Left renal cortex interstitium (tissue), 4 donors: ENCODE measurements around the gene SPDYA. TPM values are rescaled to one million over a fixed set of nuclear protein-coding genes. Genes with fewer than 3 reads are reported as not detected.

Experiments used
- DNase-seq, 4 donors: peaks; one replicate each; pipeline ENCODE4 v3.0.0-alpha.2; 2013; ENCODE audit warnings: low read depth in 4 of 4, low spot score in 2 of 4, missing footprints in 1 of 4
- polyA plus RNA-seq, 4 donors: library from polyadenylated mRNA; unstranded; fragments of 120-200 nt; gene quantifications; one replicate each; pipeline ENCODE4 v1.2.1, GENCODE V29; 2013; ENCODE audit not compliant: insufficient read length in 4 of 4

Gene SPDYA
- polyA plus RNA-seq, 4 donors = 0.56 to 5.0 (median 2.3) TPM

DNA sequence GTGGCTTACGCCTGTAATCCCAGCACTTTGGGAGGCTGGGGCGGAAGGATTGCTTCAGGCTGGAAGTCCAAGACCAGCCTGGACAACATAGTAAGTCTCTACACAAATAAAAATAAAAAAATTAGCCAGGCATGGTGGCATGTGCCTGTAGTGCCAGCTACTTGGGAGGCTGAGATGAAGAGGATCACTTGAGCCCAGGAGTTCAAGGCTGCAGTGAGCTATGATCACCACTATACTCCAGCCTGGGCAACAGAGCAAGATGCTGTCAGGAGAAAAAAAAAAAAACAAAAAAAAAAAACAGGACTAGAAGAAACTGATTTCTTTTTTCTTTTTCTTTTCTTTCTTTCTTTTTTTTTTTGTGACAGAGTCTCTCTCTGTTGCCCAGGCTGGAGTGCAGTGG lies 13.6 kb downstream of the SPDYA start:
- DNase-seq = no peak

DNA sequence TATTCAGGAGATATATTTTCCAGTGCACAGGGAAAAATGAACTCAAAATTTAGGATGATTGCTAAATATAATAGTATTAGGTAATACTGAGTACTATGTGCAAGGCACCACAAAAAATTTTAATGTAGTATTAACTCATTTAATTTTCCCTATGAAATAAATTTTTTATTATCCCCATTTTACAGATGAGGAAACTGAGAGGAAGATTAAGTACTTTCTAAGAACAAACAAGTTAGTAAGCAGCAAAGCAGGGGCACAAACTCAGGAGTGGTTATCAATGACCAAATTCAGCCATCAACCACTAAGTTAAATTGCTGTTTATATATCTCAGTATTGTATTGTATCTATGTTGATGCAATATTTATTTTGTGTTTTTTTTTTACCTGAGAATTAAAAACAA lies 14.2 kb downstream of the SPDYA start:
- no peak for DNase-seq

DNA sequence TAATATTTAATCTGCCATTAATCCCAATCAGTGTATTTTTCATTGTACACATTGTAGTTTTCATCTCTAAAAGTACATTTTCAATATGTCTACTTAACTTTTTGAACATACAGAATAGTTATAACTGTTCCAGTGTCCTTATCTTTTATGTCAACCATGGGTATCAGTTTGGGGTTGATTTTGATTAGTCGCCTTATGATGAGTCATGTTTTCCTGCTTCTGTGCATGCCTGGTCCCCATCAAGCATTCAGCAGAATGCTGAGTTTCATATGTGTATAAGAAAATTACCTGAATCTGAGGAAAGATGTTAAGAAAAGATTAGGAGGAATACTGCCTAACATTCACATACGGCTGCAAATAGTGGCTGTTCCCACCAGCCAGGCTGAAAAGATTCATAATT lies 17.7 kb downstream of the SPDYA start:
- no peak for DNase-seq

DNA sequence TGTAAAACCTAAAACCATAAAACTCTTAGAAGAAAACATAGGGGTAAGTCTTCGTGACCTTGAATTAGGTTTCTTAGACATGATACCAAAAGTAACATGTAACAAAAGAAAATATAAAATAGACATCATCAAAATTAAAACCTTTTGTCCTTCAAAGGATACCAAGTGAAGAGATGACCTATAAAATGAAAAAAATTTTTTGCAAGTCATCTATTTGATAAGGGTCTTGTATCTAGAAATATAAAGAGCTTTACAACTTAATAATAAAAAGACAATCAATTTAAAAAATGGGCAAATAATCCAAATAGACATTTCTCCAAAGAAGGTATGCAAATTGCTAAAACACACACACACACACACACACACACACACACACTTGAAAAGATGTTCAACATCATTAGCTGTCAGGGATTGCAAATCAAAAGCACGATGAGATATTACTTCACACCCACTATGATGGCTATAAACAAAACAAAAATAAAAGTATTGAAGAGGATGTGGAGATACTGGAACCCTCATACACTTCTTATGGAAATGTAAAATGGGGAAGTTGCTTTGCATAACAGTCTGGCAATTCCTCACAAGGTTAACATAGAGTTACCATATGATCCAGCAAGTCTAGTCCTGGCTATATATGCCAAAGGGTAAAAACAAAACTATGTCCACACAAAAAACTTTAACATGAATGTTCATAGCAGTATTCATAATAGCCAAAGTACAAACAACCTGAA lies 23.3 kb downstream of the SPDYA start:
- no peak for DNase-seq

DNA sequence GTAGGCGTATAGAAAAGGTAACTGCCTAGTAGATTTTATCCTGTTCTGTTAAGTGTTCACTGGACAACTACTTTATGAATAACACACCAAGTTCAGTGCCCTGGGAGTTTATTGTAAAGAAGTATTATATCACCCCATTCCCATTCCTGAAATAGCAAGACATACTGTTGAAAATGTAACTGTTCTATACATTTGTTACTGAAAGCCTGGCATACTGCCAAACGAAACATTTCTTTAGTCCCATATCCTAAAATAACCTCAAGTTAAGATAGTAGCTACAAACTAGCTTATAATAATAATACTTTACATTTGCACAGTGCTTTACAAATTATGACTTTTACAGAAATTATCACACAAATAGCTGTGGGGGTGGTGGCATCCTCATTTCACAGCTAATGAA lies 25.1 kb downstream of the SPDYA start:
- DNase-seq = no peak

DNA sequence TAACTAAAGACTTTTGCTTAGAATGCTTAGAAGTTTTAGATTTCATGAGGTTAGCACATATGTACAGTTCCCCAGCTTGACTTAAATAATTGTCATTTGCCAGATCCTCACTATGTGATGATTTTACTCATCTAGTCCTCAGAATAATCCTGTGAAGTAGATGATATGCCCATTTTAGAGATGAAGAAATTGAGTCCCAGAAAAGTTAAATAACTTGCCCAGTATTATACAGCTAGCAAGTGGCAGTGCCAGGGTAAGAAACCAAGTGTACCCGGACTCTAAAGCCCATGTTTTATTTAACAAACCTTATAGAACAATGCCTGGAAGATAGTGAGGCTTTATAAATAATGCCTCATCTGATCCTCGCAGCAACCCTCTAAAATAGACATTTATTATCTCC lies 28.3 kb downstream of the SPDYA start:
- DNase-seq = no peak

DNA sequence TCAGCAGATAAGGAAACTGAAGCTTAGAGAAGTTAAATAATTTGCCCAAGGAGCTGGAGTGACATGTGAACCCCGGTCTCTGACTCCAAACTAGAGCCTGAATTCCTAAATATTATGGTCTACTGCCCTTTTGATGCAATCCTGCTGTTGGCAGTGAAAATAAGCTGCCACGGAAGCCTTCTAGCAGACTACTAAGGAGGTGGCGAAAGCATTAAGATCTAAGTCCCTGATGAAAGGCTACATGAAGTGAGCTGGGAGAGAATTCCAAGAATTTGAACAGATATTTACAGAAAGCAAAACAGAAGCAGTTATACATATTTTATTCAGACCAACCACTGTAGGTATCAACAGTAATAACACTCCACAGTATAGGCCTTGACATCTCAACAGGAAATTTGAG lies 31.4 kb downstream of the SPDYA start:
- no peak for DNase-seq

DNA sequence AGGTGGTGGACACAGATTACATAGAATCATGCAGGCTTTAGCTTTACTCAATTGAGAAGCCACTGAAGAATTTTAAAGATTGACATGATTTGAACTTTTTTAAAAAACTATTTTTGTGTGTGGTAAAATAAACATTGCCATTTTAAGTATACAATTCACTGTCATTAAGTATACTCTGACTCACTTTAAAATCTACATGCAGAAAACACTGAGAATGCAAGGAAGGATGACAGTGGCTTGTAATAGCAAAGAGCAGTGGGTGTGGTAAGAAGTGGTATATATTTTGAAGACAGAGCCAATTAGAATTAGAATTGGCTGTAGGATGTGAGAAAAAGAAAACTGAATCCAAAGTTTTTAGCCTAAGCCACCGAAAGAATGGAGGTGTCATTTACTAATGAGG lies 44.6 kb downstream of the SPDYA start:
- no peak for DNase-seq

DNA sequence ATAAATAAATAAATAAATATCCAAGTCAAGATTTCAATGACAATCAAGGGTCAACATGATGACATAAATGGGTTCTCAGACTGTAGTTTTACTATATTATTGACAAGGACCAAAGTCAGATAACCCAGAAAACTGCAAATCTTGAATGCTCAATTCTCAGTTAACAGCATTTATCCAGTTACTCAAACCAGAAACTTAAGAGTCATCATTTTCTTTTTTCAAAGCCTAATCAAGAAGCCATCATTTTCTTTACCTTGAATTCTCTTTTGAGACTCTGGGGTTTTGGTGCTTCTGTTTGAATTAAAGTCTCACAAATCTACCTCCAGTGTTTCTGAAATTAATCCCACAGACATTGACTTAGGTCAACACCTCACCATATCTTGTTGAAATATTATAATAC lies 45.3 kb downstream of the SPDYA start:
- DNase-seq = no peak

DNA sequence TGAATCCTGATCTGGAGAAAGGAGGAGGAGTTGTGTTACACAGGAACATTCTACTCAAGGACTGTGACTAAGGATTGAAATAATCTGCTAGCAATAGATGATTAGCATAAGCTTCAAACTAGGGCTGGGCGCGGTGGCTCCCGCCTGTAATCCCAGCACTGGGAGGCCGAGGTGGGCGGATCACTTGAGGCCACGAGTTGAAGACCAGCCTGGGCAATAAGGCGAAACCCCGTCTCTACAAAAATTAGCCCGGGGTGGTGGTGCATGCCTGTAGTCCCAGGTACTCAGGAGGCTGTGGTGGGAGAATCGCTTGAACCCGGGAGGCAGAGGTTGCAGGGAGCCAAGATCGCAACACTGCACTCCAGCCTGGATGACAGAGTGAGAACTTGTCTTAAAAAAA lies 58.0 kb downstream of the SPDYA start:
- no peak for DNase-seq

DNA sequence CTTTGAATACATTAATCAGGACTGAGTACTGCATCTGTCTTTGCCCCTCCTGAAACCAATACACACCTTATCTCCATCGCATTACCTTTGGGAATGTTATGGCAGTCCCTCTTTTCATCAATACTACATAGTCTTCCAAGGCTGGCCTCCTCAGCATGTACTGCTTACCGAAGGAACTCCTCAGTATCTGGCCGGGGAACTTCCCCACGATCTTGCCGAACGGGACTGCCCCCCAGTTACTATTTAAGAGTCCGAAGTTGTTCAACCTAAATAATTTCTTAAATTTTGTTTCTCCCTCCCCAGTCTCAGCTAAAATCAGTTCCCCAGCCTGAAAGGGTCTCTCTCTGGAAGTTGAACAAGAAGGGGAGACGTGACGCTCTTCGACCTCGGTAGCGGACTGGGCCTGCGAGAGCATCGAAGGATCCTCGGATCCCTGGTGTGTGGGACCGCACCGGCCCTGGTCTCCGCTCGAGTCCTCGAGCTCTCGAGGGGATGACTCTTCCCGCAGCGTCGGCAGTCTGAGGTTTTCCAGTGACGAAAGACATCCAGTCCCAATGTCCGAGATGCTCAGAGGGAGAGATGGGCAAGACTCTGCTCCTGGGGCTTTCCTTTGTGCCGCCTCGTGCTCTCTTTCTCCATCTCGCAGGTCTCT lies 59.0 kb downstream of the SPDYA start:
- peak in 2 of 4 donors; percentile 8 to 22 for DNase-seq

DNA sequence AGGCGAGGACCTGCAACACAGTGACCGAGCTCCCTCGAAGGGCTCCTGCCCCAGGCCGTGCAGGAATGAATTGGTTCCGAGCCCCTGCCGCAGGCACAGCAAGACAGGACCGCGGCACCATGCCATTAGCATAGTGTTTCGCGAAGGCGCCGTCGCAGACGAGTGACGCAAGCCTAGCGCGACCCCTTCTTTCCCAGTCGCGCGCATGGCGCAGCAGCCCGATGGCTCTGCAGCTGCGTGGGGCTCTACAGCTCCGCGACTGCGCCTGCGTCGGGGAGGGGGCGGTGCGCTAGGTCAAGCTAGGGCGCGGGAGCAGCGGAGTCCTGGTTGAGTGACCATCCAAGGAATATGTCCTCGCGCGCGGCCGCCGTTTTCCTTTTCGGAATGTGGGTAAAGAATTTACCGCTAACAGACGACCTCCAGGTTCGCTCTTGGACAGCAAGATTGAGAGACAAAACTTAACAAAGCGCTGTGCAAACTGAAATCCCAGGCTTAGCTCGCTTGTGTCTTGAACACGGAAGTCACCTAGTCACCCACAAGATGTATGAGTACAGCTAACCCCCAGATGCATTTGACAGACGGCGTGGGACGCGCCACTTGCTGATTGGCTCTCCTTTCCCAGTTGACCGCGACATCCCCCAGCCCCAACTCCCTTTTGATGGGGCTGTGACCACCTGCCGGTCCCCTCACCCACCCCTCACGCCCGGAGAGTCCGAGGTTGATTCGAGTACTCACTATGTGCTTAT lies 59.7 kb downstream of the SPDYA start, which contains the start of gene TRMT61B:
Gene TRMT61B (minus strand): TSS at position 164 of the 746 bp plus-strand sequence. CDS start 32 bp downstream, at position 132.
- DNase-seq = peak; percentile 80 to 93 (median 92)

DNA sequence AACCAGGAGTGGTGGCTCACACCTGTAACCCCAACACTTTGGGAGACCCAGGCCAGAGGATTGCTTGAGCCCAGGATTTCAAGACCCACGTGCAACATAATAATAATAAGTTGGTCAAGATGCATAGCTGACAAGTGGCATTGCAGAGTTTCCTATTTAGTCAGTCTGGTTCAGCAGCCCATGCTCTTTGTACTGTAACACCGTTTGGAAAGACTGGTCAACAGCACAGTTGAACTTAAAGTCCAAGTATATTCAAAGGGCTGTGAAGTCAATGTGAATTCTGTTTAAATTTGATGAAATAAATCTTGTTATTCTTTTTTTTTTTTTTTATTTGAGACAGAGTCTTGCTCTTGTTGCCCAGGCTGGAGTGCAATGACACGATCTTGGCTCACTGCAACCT lies 61.0 kb downstream of the SPDYA start:
- DNase-seq = no peak

DNA sequence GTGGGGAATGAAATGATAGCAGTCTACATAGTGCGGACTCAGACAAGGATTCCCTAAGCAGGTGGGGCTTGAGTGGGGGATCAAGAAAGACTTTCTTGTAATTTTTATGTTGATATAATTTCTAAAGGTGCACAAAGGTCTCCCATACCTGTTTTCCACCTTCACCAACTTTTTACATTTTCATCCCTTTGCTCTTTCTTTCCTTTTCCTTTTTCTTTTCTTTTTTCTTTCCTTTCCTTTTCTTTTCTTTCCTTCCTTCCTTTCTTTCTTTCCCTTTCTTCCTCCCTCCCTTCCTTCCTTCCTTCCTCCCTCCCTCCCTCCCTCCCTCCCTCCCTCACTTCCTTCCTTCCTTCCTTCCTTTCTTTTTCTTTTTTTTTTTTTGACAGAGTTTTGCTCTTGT lies 69.6 kb downstream of the SPDYA start:
- no peak for DNase-seq

DNA sequence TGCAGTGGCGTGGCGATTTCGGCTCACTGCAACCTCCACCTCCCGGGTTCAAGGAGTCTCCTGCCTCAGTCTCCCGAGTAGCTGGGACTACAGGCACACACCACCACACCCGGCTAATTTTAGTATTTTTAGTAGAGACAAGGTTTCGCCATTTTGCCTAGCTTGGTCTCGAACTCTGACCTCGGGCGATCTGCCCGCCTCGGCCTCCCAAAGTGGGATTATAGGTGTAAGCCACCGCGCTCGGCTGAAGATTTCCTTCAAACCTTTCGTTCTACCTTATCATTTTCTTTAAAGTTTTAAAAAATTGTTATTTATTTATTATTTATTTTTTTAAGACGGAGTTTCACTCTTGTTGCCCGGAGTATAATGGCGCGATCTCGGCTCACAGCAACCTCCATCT lies 82.9 kb downstream of the SPDYA start:
- DNase-seq = no peak

DNA sequence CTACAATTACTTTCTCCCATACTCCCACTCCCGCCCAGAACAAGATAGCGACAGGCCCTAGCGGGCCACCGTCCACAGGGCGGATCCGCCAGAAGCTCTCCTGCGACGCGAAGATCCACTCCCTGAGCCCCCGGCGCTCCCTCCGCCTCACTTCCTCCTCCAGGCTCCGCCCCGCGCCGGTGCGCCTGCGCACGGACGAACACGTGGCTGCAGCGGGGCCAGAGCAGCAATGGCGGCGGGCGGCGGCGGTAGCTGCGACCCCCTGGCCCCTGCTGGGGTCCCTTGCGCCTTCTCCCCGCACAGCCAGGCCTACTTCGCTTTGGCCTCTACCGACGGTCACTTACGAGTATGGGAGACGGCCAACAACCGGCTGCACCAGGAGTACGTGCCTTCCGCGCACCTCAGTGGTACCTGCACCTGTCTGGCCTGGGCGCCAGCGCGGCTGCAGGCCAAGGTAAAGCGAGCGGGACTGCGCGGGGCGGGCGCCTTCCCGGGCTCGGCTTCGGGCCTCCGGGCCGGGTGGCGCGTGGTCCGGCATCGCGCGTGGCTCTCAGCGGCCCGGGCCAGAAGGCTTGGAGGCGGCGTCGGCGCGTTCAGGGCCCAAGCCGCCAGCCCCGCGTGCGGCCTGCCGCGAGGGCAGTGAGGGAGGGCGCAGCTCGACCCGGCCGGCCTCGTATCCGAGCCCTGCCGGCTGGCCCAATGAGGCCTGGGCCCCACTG lies 84.0 kb downstream of the SPDYA start, which contains the start of gene WDR43:
Gene WDR43 (plus strand): TSS at position 198 of the 719 bp plus-strand sequence. CDS start 32 bp downstream, at position 230.
- peak; percentile 83 to 94 (median 91) for DNase-seq

DNA sequence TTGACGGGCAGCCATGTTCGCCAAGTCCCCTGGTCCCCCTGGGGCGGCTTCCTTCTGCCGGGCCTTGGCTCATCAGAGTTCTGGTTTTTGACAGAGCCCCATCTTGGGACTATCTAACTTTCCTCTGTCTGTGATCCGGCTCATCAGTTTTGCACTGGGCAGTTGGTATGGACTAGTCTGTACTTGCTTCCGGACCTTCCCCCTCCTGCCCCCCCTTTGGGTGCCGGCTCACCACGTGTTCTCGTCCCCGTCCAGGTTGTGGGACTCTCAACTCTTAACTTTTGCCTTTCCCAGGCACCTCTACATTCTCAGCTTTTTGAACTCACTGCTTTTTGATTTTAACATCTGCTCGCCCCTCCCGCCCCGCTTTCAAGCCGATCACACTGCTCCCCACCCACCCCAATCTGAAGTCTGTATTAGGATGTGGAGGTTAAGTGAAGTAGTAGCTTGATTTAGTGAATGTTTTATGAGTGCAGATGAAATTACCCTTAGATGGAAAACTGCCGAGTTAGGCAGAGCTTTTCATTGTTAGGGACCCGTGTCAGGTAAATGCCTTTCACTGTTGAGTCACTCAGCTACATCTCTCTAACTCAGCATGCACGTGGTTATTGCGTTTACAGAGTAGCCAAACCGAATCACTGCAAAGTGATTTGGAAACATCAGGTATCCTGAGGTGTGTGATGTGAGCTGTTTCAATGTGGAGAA lies 84.7 kb downstream of the SPDYA start:
- DNase-seq = peak in 1 of 4 donors; percentile 3

DNA sequence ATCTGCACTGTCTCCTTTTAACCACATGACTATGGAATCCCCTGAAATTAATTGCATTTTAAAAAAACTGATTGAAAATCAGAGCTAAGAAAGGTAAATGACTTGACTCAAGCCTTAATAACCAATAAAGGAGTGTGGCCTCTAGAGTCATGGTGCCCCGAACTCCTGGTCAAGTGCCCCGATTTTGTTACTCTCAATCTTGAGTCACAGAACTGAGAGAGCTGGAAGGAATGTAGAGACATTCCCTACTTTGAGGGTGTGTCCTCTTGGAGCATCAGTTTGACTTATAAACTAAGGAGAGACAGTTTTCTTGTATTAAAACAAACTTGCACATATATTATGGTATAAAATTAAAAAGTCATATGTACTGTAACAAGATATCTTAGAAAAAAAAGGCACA lies 86.3 kb downstream of the SPDYA start:
- DNase-seq = no peak

DNA sequence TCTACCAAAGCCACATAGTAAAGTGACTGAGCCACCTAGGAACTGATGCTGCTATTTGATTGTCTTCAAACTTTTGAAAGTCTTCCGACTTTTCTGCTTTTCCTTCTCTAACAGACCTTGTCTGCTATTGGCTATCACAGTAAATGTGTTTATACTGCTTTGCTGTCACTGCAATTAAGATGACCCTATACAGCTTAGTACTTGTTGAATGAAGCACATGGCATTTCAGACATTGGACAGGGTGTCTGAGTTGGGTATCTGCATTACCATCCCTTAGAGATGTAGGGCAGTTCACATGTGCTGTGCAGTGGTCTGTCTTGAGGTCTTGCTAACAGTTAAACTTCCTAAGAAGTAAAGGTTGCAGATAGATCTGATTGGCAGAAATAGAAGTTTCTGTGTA lies 87.4 kb downstream of the SPDYA start:
- no peak for DNase-seq
